KOPT-K1 (cell line): ENCODE data around the gene PDLIM4.

Experiments used
- H3K27ac ChIP-seq: fragments of 200-600 bp; sonication (generic); 2 replicates; pipeline ENCODE4 v1.5.1; 2016; ENCODE audit warnings: antibody characterized with exemption, mild to moderate bottlenecking, low read depth, low read length; ENCODE audit not compliant: poor library complexity, severe bottlenecking
- H3K36me3 ChIP-seq: fragments of 200-600 bp; sonication (generic); 2 replicates; pipeline ENCODE4 v1.5.1; 2017; ENCODE audit warnings: antibody characterized with exemption, mild to moderate bottlenecking, low read length, moderate library complexity; ENCODE audit not compliant: insufficient read depth
- H3K9me3 ChIP-seq: fragments of 200-600 bp; sonication (generic); 2 replicates; pipeline ENCODE4 v1.5.1; 2017; ENCODE audit warnings: antibody characterized with exemption, low read length, mild to moderate bottlenecking; ENCODE audit not compliant: insufficient read depth, poor library complexity, severe bottlenecking

The PDLIM4 gene

GRCh38 chr5:132295505-132296411 is 38.3 kb downstream of the PDLIM4 start:
- H3K27ac ChIP-seq: no peak overlapping the region
- no peaks in the 10 kb centered on the region for H3K9me3 ChIP-seq
- no peaks in the 10 kb centered on the region for H3K36me3 ChIP-seq

GRCh38 chr5:132296412-132297016 is 39.0 kb downstream of the PDLIM4 start:
- Histone ChIP-seq H3K36me3 (no peaks in the 10 kb centered on the region), H3K27ac (no peak overlapping the region), H3K9me3 (no peaks in the 10 kb centered on the region)

GRCh38 chr5:132297211-132297940 is 39.9 kb downstream of the PDLIM4 start:
- H3K36me3 ChIP-seq: no peaks in the 10 kb centered on the region
- no peak overlapping the region for H3K27ac ChIP-seq
- H3K9me3 ChIP-seq: no peaks in the 10 kb centered on the region

- Histone ChIP-seq H3K36me3 (no peaks in the 10 kb centered on the region), H3K27ac (no peak overlapping the region), H3K9me3 (no peaks in the 10 kb centered on the region)
Measured at GRCh38 chr5:132298298-132299212, 41.1 kb downstream of the PDLIM4 start.

- no peaks in the 10 kb centered on the region for H3K9me3 ChIP-seq
- H3K36me3 ChIP-seq: no peaks in the 10 kb centered on the region
- H3K27ac ChIP-seq: no peak overlapping the region
Measured at GRCh38 chr5:132299917-132300316, 42.4 kb downstream of the PDLIM4 start.

GRCh38 chr5:132300577-132301343 is 43.3 kb downstream of the PDLIM4 start:
- Histone ChIP-seq H3K9me3 (no peaks in the 10 kb centered on the region), H3K27ac (no peak overlapping the region), H3K36me3 (no peaks in the 10 kb centered on the region)

GRCh38 chr5:132301344-132302271 is 44.1 kb downstream of the PDLIM4 start:
- H3K27ac ChIP-seq: no peak overlapping the region
- H3K9me3 ChIP-seq: no peaks in the 10 kb centered on the region
- no peaks in the 10 kb centered on the region for H3K36me3 ChIP-seq

- Histone ChIP-seq H3K36me3 (no peaks in the 10 kb centered on the region), H3K9me3 (no peaks in the 10 kb centered on the region), H3K27ac (no peak overlapping the region)
Measured at GRCh38 chr5:132302413-132302812, 44.9 kb downstream of the PDLIM4 start.

- H3K27ac ChIP-seq: no peak overlapping the region
- H3K36me3 ChIP-seq: no peaks in the 10 kb centered on the region
- H3K9me3 ChIP-seq: no peaks in the 10 kb centered on the region
Measured at GRCh38 chr5:132303589-132303988, 46.1 kb downstream of the PDLIM4 start.

GRCh38 chr5:132305420-132305819 is 47.9 kb downstream of the PDLIM4 start:
- Histone ChIP-seq H3K9me3 (no peaks in the 10 kb centered on the region), H3K27ac (no peak overlapping the region), H3K36me3 (no peaks in the 10 kb centered on the region)

- Histone ChIP-seq H3K27ac (no peak overlapping the region), H3K36me3 (no peaks in the 10 kb centered on the region), H3K9me3 (no peaks in the 10 kb centered on the region)
Measured at GRCh38 chr5:132308701-132309100, 51.2 kb downstream of the PDLIM4 start.

- H3K27ac ChIP-seq: no peak overlapping the region
Measured at GRCh38 chr5:132309679-132310078, 52.2 kb downstream of the PDLIM4 start.

GRCh38 chr5:132310141-132310834 is 52.8 kb downstream of the PDLIM4 start:
- Histone ChIP-seq H3K9me3 (no peaks in the 10 kb centered on the region), H3K27ac (no peak overlapping the region), H3K36me3 (no peaks in the 10 kb centered on the region)

More at GRCh38 chr5:132309679-132310078, 52.2 kb downstream of the PDLIM4 start:
- Histone ChIP-seq H3K9me3 (no peaks in the 10 kb centered on the region), H3K36me3 (no peaks in the 10 kb centered on the region)
